Astrocyte of the hippocampus (primary cell): ENCODE measurements around the gene ACAN.

Experiments used
- DNase-seq: peaks from one replicate; pipeline ENCODE4 v3.0.0; 2011; ENCODE audit warnings: low read depth, low spot score

The ACAN gene

DNA sequence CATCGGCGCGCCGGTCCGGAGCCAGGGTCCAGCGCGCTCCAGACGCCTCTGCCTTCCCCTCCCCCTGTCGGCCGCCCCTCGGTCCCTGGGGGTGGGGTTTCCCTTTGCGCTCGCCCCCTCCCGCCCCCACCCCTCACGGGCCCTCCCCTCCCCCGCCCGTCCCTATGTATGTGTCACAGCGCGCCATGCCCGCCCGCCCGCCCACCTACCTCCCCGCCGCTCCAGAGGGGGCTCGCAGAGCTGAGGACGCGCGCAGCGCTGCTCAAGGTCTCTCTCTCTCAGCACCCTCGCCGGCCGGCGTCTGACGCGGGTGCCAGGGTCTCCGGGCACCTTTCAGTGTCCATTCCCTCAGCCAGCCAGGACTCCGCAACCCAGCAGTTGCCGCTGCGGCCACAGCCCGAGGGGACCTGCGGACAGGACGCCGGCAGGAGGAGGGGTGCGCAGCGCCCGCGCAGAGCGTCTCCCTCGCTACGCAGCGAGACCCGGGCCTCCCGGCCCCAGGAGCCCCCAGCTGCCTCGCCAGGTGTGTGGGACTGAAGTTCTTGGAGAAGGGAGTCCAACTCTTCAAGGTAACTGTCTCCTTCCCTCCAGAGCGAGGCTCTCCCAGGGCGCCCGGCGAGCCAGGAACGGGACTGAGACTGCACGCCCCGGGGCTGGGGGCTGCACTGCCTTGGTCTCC lies at the start of gene ACAN:
TSS of gene ACAN (plus strand) at position 196 of the 679 bp plus-strand sequence. CDS start 32,771 bp downstream, outside the sequence.
- peak; percentile 24 for DNase-seq

DNA sequence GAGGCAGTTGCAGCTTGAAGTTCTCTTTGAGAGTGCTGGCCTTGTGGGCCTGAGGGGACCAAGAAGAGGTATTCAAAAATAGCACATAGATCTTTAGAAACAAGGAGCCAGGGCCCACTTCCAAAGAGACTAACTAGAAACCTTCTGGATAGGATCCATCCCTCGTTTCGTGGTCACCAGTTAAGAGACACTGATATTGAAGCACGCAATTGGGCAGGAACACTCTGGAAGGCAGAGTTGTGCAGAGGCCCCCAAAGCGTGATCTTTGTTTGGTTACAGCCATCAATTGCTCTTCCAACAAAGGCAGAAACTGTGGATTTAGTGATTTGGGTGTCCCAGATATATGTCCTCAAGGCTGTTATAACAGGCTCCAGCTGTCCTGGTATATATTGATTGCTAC lies 46.7 kb upstream of the ACAN start:
- no peak for DNase-seq

DNA sequence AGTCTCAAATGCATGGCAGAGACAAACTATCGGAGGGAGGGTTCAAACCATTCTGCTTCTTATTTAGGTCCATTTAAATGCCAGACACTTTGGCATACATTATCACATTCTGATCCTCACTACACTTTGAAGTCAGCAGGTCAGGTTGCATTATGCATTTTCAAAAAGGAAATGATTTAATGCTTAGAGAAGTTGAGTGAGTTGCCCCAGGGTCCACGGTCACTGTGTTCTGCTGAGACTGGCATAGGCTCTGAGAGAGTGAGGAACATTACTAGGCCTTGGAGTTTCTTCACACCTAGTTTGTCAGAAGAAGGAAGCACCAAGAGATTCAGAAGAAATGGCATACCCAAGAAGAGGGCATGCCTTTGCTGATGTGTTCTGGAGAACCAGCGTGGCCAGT lies 46.3 kb upstream of the ACAN start:
- no peak for DNase-seq

- no peak for DNase-seq
Observed at GRCh38 chr15:88759872-88760271, 43.4 kb upstream of the ACAN start.

DNA sequence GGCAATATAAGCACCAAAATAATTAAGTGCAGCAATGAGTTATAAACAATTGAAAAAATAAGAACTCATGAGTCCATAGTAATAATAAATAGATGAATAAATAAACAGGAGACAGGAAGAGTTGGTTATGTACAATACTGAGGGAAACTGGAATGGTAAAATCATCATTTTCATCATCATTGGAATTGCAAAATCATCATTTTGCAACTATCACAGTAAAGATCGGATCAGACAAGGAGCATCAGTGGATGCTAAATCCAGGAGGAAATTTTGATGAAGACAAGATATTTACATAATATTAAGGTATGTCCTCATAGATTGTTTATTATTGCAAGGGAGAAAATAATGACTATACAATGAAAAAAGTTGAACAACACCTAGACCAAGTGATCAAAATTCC lies 38.8 kb upstream of the ACAN start:
- no peak for DNase-seq

DNA sequence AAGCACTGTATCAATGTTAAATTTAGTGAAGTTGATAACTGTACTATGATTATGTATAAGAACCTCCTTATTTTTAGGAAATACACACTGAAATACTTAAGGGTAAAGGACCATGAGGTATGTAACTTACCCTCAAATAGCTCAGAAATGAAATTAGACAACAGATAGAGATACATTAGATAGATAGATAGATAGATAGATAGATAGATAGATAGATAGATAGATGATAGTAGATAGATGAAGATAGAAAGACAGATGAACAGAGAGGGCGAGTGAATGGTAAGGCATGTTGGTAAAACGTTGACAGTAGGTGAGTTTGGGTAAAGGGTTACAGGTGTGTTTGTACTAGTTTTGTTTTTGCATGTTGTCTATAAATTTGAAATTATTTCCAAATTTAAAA lies 38.0 kb upstream of the ACAN start:
- no peak for DNase-seq

DNA sequence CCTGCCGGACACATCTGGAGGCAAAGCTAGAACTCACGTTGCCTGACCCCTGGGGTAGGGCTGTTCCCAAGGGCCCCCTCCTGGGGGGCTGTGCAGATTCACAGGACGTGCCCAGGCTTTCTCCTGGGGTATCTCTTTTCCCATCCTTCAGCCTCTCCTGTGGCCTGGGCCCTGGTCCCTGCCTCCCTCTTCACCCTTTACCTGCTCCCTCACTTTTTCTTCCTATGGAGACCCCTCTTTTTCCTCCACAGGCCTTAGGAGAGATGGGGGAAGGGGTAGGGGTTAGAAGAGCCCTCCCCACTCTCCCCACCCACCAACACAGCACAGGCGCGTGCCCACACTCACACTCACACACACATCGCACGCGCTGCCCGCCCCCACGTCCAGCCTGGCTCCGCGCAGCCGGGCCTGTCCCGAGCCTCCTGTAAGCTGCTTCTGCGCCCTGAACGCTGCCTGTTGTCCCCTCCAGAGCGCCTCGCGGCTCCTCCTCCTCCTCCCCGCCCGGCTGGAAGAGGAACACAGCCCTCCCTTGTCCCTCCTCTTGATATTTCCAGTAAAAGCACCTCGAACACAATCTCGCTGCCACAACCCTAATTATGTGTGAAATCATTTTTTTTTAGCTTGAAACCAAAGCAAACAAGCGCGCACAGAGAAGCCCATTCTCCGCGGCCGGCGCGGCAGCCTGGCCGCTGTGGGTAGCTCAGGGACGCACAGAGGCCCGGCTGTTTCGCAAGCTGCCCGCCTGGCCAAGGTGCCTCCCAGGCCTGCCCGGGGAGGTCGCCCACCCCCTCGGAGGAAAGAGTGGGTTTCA lies 33.9 kb upstream of the ACAN start:
- peak; percentile 22 for DNase-seq

DNA sequence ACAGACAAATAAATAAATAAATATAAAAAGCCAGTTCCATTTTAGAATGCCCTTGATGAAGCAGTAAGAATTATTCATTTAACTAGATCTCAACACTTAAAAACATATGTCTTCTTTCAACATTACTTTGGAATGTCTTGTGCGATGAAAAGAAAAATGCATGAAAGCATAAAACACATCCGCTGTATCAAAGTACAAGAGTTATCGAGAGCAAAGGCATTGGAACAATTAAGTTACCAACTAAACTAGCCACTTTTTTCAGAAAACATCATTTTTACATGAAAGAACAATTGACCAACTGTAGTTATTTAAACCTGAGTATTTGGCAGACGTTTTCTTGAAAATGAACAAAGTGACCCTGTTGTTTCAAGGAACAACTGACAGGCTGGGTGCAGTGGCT lies 27.5 kb upstream of the ACAN start:
- no peak for DNase-seq

GRCh38 chr15:88776646-88777045 lies 26.6 kb upstream of the ACAN start:
- DNase-seq: no peak

- no peak for DNase-seq
Observed at GRCh38 chr15:88779944-88780343, 23.3 kb upstream of the ACAN start.

- DNase-seq: no peak
Observed at GRCh38 chr15:88782465-88782864, 20.8 kb upstream of the ACAN start.

- DNase-seq: no peak
Observed at GRCh38 chr15:88785217-88785616, 18.0 kb upstream of the ACAN start.

DNA sequence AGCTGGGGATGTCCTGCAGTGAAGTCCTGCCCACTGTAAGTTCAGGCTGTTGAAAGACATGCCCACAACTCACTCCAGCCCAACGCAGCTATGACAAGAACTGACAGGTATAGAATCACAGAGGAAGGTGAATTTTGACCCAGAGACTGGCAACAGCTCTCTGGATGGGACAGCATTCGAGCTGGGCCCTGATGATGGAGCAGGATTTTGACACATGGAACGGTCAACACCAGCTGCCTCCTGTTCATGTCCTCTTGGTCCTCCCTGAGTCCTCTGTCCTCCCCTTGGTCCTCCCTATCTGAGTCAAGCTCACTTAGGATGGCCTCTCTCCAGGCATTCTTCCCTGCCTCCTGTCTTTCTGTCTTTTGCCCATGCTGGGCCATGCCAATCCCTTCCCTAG lies 15.2 kb upstream of the ACAN start:
- DNase-seq: no peak

GRCh38 chr15:88788816-88789215 lies 14.4 kb upstream of the ACAN start:
- no peak for DNase-seq

- DNase-seq: no peak
Observed at GRCh38 chr15:88790486-88790885, 12.8 kb upstream of the ACAN start.

- no peak for DNase-seq
Observed at GRCh38 chr15:88791637-88792036, 11.6 kb upstream of the ACAN start.

DNA sequence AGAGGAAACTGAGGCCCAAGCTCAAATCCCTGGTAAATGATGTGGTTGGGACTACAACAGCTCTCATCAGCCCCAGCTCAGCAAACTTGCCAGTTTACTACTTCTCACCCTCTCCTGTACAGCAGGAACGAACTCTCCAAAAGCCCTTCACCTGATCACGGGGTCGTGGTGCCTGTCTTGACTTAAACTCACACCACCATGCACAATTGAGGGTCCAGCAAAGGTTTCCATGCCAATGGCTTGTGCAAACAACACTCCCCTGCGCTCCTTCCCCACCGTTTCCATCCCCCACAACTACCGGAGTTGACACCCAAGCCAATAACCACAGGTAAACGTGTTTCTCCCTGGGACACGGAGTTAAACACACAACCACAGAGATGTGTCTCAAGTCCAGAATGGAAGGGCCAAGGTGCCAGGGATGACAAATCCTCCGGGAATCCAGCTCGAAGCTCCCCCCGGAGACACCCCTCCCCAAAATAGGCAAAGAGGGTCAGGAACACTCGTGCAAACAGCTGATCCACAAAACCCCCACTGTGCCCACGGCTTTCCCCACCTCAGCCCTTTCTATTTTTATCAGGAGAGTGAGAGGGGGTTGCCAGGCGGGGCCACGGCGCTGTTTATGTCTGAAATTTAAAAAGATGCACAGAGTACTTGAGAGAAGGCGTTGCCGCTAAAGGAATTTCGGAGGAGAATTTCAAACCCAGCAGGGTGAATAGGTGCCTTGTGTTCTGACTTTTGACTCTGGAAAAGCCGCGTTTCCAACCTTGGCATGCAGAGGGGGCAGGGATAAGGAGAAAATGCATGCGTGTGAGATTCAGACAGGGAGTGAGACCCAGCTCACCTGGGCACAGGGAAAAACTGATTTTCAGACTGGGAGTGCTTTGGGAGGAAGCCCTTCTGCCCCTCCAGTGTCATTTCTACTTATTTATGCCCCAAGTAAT lies 10.6 kb upstream of the ACAN start:
- no peak for DNase-seq

DNA sequence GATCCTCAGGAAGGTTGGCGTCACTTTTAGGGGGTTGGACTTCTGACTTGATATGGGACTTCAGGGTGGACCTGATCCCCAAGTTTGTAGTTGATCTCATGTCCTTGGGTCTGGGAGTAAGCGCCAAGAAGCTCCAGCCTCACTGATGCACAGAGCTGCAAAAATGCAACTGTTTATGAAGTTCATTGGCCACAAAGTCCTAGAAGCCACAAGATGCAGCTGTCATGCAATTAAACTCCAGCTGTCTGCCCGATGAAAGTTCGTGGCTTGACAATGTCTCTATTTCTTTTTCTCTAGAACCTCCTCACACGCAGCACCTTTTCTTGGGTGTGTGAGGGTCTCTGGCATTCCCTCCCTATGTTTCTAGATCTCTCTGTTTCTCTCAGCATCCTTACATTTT lies 9.2 kb upstream of the ACAN start:
- DNase-seq: no peak

- no peak for DNase-seq
Observed at GRCh38 chr15:88797663-88798339, 5.4 kb upstream of the ACAN start.

DNA sequence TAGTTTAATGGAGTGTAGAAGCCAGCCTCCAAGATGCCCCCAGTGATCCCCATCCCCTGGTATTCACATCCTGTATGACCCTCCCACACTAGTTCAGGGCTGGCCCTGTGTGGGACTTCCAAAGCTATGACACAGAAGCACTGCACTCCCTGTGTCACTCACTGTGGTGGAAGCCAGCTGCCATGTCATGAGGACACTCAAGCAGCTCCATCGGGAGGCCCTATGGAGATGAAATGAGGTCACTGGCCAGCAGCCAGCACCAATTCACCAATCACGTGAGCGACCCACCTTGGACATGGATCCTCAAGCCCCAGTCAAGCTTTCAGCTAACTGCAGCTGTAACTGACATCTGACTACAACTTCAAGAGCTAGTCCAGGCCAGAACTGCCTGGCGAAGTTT lies 3.9 kb upstream of the ACAN start:
- DNase-seq: no peak

DNA sequence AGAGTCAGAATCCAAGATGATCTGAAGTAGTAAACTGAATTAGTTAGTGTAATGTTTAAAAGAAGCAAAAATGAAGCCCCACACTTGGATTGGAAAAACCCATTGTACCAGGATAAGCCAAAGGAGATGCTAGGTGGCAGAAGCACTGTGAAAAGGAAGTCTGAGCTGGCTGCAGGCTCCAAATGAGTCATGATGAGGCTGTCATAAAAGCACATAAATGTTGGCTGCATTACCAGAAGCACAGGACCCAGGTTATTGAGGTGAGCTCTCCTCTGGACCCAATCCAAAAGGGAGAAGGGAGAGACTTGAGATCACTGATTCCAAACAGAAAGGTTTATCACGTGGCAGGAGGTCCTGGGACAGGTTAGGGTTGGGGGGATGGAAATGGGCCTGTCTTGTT lies 3.2 kb upstream of the ACAN start:
- no peak for DNase-seq

DNA sequence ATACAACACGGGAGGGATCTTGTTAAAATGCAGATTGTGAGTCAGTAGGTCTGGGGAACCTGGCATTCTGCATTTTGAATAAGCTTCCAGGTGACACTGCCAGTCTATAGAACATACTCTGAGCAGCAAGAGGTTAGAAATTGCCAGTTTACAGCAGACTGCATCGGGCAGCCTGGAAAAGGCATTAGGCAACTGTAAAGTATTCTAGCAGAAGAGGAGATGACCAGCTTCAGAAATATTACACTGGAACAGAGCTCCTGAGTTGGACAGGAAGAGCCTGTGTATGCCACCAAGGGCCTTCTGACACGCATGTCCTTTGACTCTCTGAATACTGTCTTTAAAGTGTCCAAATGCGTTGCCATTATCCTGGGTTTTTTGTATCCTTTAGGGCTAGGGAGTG lies 2.5 kb upstream of the ACAN start:
- DNase-seq: no peak
